Measurements from ENCODE around the gene HSFY2.
"Not testable (repeated sequence)": the region's sequence is repeated elsewhere in the genome, so short reads cannot be mapped to it uniquely, and the experiment has no call there.

The HSFY2 gene, protein sequence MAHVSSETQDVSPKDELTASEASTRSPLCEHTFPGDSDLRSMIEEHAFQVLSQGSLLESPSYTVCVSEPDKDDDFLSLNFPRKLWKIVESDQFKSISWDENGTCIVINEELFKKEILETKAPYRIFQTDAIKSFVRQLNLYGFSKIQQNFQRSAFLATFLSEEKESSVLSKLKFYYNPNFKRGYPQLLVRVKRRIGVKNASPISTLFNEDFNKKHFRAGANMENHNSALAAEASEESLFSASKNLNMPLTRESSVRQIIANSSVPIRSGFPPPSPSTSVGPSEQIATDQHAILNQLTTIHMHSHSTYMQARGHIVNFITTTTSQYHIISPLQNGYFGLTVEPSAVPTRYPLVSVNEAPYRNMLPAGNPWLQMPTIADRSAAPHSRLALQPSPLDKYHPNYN

DNA sequence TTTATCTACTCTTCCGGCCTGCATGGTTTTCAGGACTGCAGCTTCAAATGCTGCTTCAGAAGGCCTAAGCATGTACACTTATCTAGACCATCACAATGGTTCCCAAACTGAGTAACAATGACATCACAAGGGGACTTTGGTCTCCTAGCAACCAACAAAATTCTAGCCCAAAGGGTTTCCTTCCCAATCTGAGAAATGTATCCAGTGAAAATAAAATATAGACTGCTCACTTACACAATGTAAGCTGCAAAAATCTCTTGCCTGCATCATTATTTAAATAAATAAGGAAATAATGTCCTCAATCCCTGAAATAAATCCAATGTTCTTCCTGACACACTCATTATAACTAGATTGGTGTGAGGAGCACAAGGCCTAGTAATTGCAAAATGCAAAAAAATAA is at the start of gene HSFY2:
Gene HSFY2 (minus strand): TSS at position 101 of the 400 bp plus-strand sequence. CDS start 117 bp downstream, outside the sequence.
- not testable (repeated sequence) for DNase-seq (ENCODE audit: low read depth, low spot score)

DNA sequence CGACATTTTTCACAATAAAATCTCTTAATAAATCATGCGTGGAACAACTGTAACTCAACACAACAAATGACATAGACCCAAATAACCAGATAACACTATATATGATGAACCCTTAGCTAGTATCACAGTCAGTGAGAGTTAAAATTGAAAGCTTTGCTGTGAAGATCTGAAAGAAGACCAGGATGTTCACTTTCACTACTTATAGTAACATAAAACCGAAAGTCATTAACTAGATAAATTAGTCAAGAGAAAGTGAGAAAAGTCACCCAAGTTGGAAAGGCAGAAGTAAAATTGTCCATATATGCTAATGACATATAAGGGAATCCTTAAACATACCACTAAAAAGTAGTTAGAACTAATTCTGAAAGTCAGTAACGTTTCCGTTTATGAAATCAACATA is 42.2 kb upstream of the HSFY2 start:
- not testable (repeated sequence) for DNase-seq (ENCODE audit: low read depth, low spot score)

DNA sequence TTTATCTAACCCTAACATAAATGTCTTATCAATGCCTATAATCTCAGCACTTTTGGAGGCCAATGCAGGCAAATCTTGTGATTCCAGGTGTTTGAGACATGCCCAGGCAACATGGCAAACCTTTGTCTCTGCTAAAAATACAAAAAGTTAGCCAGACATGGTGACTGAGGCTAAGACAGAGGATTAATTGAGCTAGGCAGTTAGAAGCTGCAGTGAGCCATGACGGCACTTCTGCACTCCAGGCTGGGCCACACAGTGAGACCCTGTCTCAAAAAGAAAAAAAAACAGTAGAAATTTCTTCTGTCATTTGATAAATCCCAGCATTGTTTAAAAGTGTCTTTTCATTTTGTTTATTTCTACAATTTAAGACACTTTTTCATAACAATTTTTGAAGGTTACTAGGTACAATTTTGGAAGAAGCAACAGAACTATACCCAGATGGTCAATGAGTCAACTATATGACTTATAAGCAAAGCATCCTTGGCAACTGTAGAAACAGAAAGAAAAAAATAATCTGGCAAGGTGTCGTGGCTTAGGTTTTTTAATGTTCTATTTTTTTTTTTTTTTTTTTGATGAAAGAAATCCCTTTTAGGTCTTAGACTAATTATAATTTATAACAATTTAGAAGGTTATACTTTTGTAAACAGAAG is 15.3 kb upstream of the HSFY2 start:
- DNase-seq (ENCODE audit: low read depth, low spot score): not testable (repeated sequence)

DNA sequence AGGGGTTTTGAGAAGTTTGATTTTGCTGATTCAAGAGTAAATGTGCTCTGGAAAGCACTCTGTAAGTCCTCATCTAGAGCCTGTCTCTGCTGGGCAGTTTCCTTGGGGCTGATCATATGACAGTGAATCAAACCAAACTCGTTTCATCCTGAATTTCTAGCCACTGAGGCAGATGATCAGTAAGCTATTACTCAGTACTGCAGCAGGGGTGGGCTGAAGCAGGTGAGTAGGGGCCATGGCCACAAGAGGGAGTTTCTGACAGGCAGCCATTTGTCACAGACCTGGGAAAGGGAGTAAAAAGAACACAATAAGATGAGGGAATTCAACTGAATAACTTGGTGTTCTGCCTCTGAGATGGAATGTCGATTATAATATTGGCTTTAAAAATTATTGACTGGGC is 19.5 kb downstream of the HSFY2 start:
- not testable (repeated sequence) for DNase-seq (ENCODE audit: low read depth, low spot score)

DNA sequence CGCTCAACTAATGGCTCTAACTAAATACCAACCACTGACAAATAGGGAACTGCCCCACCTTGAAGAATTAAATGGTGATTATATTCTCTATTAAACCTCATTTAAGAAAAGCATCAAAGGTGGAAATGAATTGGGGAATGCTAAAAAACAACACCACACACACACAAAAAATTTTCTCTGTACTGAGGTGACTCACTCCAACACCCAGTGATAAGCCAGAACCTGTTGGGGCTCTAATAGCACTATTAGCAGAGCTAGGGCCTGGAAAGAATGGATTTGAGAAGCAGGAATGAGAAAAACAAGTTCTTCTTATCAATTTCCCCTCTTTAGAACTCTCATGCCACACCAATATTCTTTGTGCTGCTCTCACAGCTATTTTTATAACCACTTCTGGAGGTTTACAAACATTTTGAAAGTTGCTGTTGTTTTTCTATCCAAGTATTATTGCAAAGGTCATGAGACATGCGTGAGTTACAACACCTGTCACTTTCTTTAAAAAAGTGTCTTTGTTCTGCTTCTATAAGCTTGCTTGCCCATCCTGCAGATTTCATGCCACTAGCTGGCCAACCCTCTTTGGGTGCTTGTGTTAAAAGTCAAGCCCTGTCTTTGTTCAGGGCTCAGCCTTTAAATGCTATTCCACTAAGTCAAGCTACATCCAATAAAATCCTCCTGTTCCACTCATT is 20.3 kb downstream of the HSFY2 start:
- DNase-seq (ENCODE audit: low read depth, low spot score): not testable (repeated sequence)

DNA sequence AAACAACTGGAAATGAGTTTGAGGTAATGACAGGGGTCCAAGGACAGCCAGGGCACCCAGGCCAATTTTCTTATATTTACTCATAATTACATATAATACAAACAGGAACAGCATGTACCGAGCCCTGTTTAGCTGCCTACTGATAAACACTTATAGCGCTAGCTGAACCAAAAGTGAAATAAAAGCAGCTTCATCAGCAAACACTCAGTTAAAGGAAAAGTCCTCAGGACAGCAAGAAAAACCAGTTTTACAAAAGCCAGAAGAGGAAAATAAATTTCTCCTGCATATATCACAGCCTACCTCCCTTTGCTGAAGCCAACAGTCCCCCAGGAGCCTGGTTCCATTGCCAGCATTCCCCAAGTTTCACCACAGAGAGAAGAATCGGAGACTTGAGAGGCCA is 49.8 kb downstream of the HSFY2 start:
- DNase-seq (ENCODE audit: low read depth, low spot score): not testable (repeated sequence)
